Gastroesophageal sphincter (tissue), 3 donors: ENCODE measurements around the gene C6orf15.
A peak's percentile ranks its signal among the peaks of the same experiment; 100 is the strongest.

Experiments
- CTCF ChIP-seq, 4 experiments: fragments of 200-600 bp in 2 of 4; fragments of 450-650 bp in 2 of 4; sonication (generic) in 1 of 4; IDR thresholded peaks; one replicate each; pipeline ENCODE4 v1.5.1; 2017 to 2019; ENCODE audit warnings: antibody characterized with exemption in 4 of 4, mild to moderate bottlenecking in 2 of 4, moderate library complexity in 2 of 4
- POLR2A ChIP-seq, 2 donors: fragments of 450-650 bp; IDR thresholded peaks; one replicate each; pipeline ENCODE4 v1.6.1; 2017; ENCODE audit warnings: antibody characterized with exemption in 2 of 2, mild to moderate bottlenecking in 2 of 2, moderate library complexity in 1 of 2
- POLR2AphosphoS5 ChIP-seq: sonication (generic); formaldehyde crosslinking; IDR thresholded peaks from one replicate; pipeline ENCODE4 v1.6.1; 2017; ENCODE audit warnings: antibody characterized with exemption

GRCh38 chr6:31079656-31080261, 32.6 kb downstream of the C6orf15 start:
- TF ChIP-seq POLR2A (IDR thresholded peaks at IDR 0.05) (no peak), CTCF (IDR thresholded peaks at IDR 0.05) (peak; percentile 74 to 83 (median 78)), POLR2AphosphoS5 (no peak)
